ENCODE measurements around the gene SRSF7. TPM values are rescaled to one million over a fixed set of nuclear protein-coding genes. Genes with fewer than 3 reads are reported as not detected.

The SRSF7 gene
- total and polyA plus RNA-seq, 9 of the 15 experiments (the other 6 are each of a cell fraction or from before 2014, with no cell fraction given) = 219 to 726 (median 375) TPM

DNA sequence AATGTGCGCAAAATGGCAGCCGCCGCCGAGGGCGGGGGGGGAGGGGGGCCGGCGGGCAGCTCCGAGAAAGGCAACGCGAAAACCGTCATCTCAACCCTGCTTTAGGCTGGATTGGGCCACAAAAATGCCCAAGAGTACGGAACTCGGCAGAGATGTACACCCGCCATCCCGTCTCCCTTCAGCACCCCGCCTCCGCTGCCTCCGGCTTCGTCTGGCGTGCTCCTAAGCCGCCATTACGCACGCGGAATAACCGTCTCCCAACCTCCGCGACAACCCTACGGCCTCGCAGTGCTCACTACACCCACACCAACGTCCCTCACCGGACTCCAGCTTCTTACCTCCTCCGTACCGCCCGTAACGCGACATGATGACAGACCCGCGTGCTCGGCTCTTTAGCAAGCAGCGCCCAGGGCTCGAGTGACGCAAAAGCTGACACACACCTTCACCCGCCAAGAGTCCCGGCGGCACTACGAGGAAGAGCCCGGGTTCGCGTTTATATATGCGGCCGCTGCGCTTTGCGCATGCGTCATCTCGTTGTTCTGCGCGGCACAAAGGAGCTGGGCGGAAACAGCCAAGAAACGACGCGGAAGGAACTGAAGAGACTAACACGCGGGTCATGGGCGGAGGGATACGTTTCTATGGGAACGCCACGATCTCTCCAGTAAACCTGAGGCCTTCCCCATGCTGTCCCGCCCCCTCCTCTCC is at the start of gene SRSF7 (continued):
- TF ChIP-seq, protein P1, sequence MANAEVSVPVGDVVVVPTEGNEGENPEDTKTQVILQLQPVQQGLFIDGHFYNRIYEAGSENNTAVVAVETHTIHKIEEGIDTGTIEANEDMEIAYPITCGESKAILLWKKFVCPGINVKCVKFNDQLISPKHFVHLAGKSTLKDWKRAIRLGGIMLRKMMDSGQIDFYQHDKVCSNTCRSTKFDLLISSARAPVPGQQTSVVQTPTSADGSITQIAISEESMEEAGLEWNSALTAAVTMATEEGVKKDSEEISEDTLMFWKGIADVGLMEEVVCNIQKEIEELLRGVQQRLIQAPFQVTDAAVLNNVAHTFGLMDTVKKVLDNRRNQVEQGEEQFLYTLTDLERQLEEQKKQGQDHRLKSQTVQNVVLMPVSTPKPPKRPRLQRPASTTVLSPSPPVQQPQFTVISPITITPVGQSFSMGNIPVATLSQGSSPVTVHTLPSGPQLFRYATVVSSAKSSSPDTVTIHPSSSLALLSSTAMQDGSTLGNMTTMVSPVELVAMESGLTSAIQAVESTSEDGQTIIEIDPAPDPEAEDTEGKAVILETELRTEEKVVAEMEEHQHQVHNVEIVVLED (CRISPR knock-in tag; IDR thresholded peaks at IDR 0.05) = peak; percentile 70
- TF ChIP-seq ZNF3 (CRISPR knock-in tag; IDR thresholded peaks at IDR 0.05) = no peak
- peak; percentile 26; the same call in 1 of the 2 replicates for TF ChIP-seq PHTF2 (CRISPR knock-in tag; IDR thresholded peaks at IDR 0.05)
- peak; percentile 45; the same call in 1 of the 2 replicates for TF ChIP-seq HMBOX1 (IDR thresholded peaks at IDR 0.05)
- TF ChIP-seq, protein P2, sequence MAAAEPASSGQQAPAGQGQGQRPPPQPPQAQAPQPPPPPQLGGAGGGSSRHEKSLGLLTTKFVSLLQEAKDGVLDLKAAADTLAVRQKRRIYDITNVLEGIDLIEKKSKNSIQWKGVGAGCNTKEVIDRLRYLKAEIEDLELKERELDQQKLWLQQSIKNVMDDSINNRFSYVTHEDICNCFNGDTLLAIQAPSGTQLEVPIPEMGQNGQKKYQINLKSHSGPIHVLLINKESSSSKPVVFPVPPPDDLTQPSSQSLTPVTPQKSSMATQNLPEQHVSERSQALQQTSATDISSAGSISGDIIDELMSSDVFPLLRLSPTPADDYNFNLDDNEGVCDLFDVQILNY (CRISPR knock-in tag; IDR thresholded peaks at IDR 0.05) = peak; percentile 98
- TF ChIP-seq, protein P3, sequence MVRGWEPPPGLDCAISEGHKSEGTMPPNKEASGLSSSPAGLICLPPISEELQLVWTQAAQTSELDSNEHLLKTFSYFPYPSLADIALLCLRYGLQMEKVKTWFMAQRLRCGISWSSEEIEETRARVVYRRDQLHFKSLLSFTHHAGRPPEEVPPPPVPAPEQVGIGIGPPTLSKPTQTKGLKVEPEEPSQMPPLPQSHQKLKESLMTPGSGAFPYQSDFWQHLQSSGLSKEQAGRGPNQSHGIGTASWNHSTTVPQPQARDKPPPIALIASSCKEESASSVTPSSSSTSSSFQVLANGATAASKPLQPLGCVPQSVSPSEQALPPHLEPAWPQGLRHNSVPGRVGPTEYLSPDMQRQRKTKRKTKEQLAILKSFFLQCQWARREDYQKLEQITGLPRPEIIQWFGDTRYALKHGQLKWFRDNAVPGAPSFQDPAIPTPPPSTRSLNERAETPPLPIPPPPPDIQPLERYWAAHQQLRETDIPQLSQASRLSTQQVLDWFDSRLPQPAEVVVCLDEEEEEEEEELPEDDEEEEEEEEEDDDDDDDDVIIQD (CRISPR knock-in tag; IDR thresholded peaks at IDR 0.05) = no peak
- TF ChIP-seq, protein P4, sequence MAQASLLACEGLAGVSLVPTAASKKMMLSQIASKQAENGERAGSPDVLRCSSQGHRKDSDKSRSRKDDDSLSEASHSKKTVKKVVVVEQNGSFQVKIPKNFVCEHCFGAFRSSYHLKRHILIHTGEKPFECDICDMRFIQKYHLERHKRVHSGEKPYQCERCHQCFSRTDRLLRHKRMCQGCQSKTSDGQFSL (CRISPR knock-in tag; IDR thresholded peaks at IDR 0.05) = peak; percentile 63
- TF ChIP-seq, protein P4 (tag; IDR thresholded peaks at IDR 0.05) = peak in 1 of 2 experiments; percentile 82; a peak in 2 of 4 replicates
- TF ChIP-seq NR3C1 (CRISPR knock-in tag; IDR thresholded peaks at IDR 0.05) = no peak
- no peak for TF ChIP-seq SMAD2 (IDR thresholded peaks at IDR 0.05; ENCODE audit: low read depth, low read length)
- no peak for TF ChIP-seq ZNF174 (CRISPR knock-in tag; IDR thresholded peaks at IDR 0.05)
- TF ChIP-seq ZBTB7A (IDR thresholded peaks at IDR 0.05; ENCODE audit: borderline replicate concordance, control insufficient read depth, low read depth, low read length) = peak; percentile 41; the same call in 1 of the 2 replicates
- no peak for TF ChIP-seq IRF2 (CRISPR knock-in tag; IDR thresholded peaks at IDR 0.05)
- no peak; the same call in 1 of the 2 replicates for TF ChIP-seq MAFF (IDR thresholded peaks at IDR 0.05; ENCODE audit: low read length)
- peak; percentile 85; the same call in 1 of the 2 replicates for TF ChIP-seq CTBP1 (IDR thresholded peaks at IDR 0.05; ENCODE audit: borderline replicate concordance)
- TF ChIP-seq ZC3H8 (IDR thresholded peaks at IDR 0.05) = peak; percentile 94
- peak; percentile 99 for TF ChIP-seq FOXK1 (CRISPR knock-in tag; IDR thresholded peaks at IDR 0.05; ENCODE audit: borderline replicate concordance)
- peak; percentile 95 for TF ChIP-seq CXXC5 (CRISPR knock-in tag; IDR thresholded peaks at IDR 0.05)

Measured in K562 (cell line).